Muscle layer of colon (tissue), 2 donors: ENCODE data around the gene SPAAR.
"Not testable (repeated sequence)": the region's sequence is repeated elsewhere in the genome, so short reads cannot be mapped to it uniquely, and the experiment has no call there.

Experiments used
- H3K27ac ChIP-seq: one replicate; pipeline ENCODE4 v1.7.0; 2013; ENCODE audit warnings: low read depth, mild to moderate bottlenecking, low read length, moderate library complexity
- H3K27me3 ChIP-seq, 2 donors: one replicate each; pipeline ENCODE4 v1.7.0; 2013; ENCODE audit warnings: low read length in 2 of 2, mild to moderate bottlenecking in 2 of 2; ENCODE audit not compliant: insufficient read depth in 2 of 2, control insufficient read depth in 1 of 2
- H3K36me3 ChIP-seq: one replicate; pipeline ENCODE4 v1.7.0; 2013; ENCODE audit warnings: mild to moderate bottlenecking, low read length; ENCODE audit not compliant: insufficient read depth
- H3K4me1 ChIP-seq: one replicate; pipeline ENCODE4 v1.7.0; 2013; ENCODE audit warnings: mild to moderate bottlenecking, low read length; ENCODE audit not compliant: insufficient read depth
- H3K4me3 ChIP-seq, 2 donors: one replicate each; pipeline ENCODE4 v1.7.0; 2013; ENCODE audit warnings: low read length in 2 of 2, low read depth in 1 of 2, mild to moderate bottlenecking in 1 of 2, moderate library complexity in 1 of 2
- H3K9ac ChIP-seq: one replicate; pipeline ENCODE4 v1.7.0; 2013; ENCODE audit warnings: low read length
- H3K9me3 ChIP-seq: one replicate; pipeline ENCODE4 v1.7.0; 2013; ENCODE audit warnings: mild to moderate bottlenecking, low read length
- donor health status: abdominal sarcoma.
- donor health status: Adenocarcinoma of cecum.

Gene SPAAR

DNA sequence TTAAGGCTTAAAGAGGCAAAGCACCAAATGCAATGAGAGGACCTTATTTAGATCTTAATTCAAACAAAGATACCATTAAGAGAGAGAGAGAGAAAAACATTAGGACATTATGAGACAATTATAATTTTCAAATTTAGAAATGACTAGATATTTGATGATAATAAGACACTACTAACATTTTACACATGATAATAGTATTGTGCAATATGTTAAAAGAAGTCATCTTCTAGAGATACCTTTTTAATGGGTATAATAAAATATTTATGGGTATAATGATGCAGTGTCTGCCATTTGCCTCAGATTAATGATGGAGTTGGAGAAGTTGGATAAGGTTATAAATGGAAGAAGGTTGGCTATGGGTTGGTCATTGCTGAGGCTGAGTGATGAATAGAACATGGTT is 21.2 kb downstream of the SPAAR start:
- H3K9ac ChIP-seq = no peak overlapping the region
- no peaks in the 10 kb centered on the region for H3K27me3 ChIP-seq
- no peaks in the 10 kb centered on the region for H3K36me3 ChIP-seq
- no peak overlapping the region for H3K4me3 ChIP-seq
- no peaks in the 10 kb centered on the region for H3K4me1 ChIP-seq
- no peak overlapping the region for H3K27ac ChIP-seq
- H3K9me3 ChIP-seq = no peaks in the 10 kb centered on the region

DNA sequence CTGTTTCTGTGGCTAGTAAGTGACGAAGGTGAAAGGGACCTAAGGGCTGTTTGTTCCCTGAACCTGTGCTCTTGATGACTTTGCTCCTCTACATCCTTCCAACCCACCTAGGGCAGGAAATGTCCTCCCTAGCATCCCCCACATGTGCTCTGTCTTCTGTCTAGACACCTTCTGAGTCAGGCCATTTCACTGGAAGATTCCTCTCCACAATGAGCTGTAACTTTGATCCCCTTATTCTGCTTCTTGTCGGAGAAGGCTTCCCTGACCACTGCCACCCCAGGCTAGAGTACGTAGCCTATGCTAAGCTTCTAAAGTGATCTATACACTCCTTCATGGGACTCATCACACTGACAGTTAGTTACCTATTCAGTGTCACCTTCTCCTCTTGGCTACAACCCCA is 21.7 kb downstream of the SPAAR start:
- no peaks in the 10 kb centered on the region for H3K9me3 ChIP-seq
- no peak overlapping the region for H3K9ac ChIP-seq

DNA sequence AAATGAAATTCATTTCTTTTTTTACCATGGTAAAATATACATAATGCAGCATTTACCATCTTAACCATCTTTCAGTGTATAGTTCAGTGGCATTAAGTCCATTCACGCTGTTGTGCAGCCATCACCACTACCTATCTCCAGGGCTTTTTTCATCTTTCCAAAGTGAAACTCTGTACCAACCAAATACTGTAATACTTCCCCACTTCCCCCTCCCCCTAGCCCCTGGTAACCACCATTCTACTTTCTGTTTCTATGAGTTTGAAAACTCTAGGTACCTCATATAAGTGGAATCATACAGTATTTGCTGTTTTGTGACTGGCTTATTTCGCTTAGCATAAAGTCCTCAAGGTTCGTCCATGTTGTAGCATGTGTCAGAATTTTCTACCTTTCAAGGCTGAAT is 23.4 kb downstream of the SPAAR start:
- no peak overlapping the region for H3K27ac ChIP-seq
- no peaks in the 10 kb centered on the region for H3K4me1 ChIP-seq
- no peaks in the 10 kb centered on the region for H3K9me3 ChIP-seq
- no peak overlapping the region for H3K9ac ChIP-seq
- H3K36me3 ChIP-seq = no peaks in the 10 kb centered on the region
- H3K27me3 ChIP-seq = no peaks in the 10 kb centered on the region
- H3K4me3 ChIP-seq = no peak overlapping the region

More for the DNA sequence above, 21.7 kb downstream of the SPAAR start:
- Histone ChIP-seq H3K4me3 (no peak overlapping the region), H3K4me1 (no peaks in the 10 kb centered on the region), H3K36me3 (no peaks in the 10 kb centered on the region), H3K27me3 (no peaks in the 10 kb centered on the region), H3K27ac (no peak overlapping the region)

DNA sequence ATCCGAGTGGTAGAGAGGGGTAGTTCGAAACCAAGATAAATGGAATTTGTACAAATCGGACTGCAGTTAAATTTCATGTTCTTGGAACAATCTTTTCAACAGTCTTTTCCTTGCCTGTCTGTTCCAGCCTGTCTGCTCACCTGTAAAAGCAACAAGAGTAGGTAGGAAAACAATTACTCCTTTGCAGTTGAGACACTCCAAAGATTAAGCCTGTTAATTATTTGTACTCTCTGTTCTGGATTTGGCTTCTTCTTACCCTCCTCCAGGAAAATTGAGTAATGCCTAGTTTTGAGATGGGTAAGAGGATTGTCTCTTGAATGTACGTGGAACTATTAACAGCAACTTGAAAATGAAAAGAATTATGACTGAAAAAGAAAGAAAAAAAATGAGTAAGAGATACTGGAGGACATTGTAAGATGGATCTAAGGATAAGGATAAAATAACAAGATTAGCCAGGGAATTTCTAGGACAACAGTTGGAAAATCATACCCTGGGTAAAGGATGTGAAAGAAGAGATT is 24.3 kb downstream of the SPAAR start:
- no peaks in the 10 kb centered on the region for H3K9me3 ChIP-seq
- no peak overlapping the region for H3K27ac ChIP-seq
- no peak overlapping the region for H3K4me3 ChIP-seq
- H3K9ac ChIP-seq = no peak overlapping the region
- no peaks in the 10 kb centered on the region for H3K36me3 ChIP-seq
- no peaks in the 10 kb centered on the region for H3K27me3 ChIP-seq
- H3K4me1 ChIP-seq = no peaks in the 10 kb centered on the region

DNA sequence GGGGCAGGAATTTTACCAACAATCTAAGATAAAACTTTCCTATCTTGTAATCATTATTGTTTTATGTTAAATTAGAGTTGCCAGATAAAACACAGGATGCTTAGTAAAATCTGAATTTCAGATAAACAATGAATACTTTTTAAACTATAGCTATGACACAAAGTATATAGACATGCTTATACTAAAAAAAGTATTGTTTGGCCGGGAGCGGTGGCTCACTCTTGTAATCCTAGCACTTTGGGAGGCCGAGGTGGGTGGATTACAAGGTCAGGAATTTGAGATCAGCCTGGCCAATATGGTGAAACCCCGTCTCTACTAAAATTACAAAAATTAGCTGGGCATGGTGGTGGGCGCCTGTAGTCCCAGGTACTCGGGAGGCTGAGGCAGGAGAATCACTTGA is 24.8 kb downstream of the SPAAR start:
- not testable (repeated sequence) for H3K27ac ChIP-seq, H3K4me1 ChIP-seq

DNA sequence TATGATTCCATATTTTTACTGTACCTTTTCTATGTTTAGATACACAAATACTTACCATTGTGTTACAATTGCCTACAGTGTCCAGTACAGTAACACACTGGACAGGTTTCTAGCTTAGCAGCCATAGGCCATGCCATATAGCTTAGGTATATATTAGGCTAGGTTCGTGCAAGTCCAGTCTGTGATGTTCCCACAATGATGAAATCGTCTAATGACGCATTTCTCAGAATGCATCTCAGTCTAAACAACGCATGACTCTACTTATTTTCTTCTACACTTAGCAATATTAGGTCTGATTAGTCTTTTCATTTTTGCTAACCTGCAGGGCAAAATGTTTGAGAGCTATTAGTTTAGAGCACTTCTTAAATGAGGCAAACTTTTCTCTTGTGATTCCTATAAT is 26.0 kb downstream of the SPAAR start:
- Histone ChIP-seq H3K27ac (no peak overlapping the region), H3K27me3 (no peaks in the 10 kb centered on the region), H3K4me1 (no peaks in the 10 kb centered on the region)

More for the DNA sequence above, 24.8 kb downstream of the SPAAR start:
- not testable (repeated sequence) for H3K9ac ChIP-seq, H3K36me3 ChIP-seq, H3K4me3 ChIP-seq, H3K27me3 ChIP-seq, H3K9me3 ChIP-seq

DNA sequence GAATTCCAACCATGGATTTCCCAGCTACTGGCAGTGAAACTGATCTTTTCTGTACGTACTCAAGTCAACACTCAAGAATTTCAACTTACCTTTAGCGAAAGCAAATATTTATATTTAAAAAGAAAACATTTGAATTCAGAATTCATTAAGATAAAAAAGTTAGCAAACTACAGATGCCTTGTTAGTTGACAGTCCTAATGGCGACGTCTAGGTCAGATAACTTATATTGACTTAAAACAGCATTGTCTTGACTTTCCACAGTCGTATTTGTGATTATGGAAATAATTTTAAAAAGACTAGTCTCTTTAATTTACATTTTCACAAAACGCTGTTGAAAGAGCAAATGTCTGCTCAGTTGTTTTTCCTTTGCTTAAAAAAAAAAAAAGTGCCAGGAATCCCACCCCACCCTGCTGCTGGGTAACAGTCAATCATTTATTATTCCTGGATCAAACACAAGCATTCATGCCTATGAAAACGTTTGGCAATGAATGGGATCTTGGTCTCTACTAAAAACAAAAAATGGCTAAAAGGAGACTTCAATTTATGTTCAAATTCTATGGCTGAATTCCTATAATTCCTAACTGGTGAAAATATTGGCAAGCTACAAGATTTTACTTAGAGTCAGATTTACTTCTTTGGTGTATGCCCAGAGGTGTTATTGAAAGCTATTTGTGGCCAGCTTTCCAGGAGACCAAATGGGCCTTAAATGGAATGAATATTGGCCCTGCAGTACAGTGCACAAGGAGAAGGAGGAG is 26.6 kb downstream of the SPAAR start:
- Histone ChIP-seq H3K9me3 (no peaks in the 10 kb centered on the region), H3K9ac (no peak overlapping the region), H3K4me3 (no peak overlapping the region), H3K27ac (no peak overlapping the region), H3K4me1 (no peaks in the 10 kb centered on the region), H3K27me3 (no peaks in the 10 kb centered on the region), H3K36me3 (no peaks in the 10 kb centered on the region)

More for the DNA sequence above, 26.0 kb downstream of the SPAAR start:
- H3K36me3 ChIP-seq = no peaks in the 10 kb centered on the region
- no peak overlapping the region for H3K4me3 ChIP-seq
- no peak overlapping the region for H3K9ac ChIP-seq
- H3K9me3 ChIP-seq = no peaks in the 10 kb centered on the region

DNA sequence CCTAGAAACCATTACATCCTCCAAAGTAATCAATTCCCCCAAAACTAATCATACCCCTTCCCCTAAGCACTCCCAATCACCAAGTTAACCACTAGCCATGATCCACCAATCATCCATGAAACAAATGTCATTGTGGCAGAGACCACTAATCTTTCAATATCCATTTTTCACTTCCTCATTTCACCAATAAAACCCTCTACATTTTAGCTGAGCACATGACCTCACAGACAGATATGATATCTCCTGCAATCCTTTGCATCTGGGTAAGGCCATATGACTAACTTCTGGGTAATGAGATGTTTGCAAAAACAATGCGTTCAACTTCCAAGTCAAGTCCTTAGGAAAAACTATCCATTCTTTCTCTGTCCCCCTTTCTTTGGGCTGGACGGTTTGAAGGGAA is 27.9 kb downstream of the SPAAR start:
- Histone ChIP-seq H3K9ac (no peak overlapping the region), H3K27me3 (no peaks in the 10 kb centered on the region), H3K4me3 (no peak overlapping the region), H3K4me1 (no peaks in the 10 kb centered on the region), H3K9me3 (no peaks in the 10 kb centered on the region), H3K36me3 (no peaks in the 10 kb centered on the region), H3K27ac (no peak overlapping the region)

DNA sequence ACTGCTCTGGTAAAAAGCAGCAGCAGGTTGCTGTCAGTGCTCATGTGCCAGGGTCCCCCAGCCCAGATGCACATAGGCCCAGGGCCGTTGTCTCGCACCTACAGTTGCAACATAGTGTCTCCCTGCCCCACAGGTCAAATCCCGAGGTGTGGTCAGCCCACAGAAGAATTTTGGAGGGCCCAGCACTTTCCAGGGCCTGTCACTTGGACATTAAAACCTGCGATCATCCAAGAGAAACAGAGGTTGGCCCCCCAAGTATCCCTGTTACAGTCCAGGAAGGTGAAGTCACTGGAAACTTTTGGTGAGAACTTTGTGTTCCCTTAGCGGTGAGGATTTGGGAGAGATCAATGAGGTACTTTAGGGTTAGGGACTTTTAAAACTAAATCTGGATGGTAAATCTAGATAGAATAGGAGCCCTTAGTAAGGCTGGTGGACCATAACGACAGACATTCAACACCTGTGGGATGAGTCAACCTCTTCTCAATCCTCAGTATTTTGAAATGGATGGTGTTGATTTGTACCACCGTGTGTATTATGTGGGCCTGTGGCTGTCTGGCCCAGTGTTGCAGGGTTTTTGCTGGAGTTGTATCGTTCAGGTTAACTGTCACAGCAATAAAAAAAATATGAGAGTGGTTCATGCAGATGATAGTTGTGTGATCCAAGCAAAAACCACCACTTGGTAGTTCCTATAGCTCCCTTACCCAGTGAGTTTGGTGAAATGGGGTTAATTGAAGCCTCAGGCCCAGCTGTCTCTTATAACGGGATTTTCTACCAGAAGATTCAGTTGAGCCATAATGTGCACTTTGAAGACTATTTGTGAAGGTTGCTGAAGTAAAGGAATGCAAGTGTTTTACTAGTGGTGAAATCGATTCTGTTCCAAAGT is 29.4 kb downstream of the SPAAR start:
- no peak overlapping the region for H3K4me3 ChIP-seq
- H3K4me1 ChIP-seq = no peaks in the 10 kb centered on the region
- H3K27me3 ChIP-seq = no peaks in the 10 kb centered on the region
- no peaks in the 10 kb centered on the region for H3K9me3 ChIP-seq
- no peaks in the 10 kb centered on the region for H3K36me3 ChIP-seq
- H3K9ac ChIP-seq = no peak overlapping the region
- no peak overlapping the region for H3K27ac ChIP-seq

DNA sequence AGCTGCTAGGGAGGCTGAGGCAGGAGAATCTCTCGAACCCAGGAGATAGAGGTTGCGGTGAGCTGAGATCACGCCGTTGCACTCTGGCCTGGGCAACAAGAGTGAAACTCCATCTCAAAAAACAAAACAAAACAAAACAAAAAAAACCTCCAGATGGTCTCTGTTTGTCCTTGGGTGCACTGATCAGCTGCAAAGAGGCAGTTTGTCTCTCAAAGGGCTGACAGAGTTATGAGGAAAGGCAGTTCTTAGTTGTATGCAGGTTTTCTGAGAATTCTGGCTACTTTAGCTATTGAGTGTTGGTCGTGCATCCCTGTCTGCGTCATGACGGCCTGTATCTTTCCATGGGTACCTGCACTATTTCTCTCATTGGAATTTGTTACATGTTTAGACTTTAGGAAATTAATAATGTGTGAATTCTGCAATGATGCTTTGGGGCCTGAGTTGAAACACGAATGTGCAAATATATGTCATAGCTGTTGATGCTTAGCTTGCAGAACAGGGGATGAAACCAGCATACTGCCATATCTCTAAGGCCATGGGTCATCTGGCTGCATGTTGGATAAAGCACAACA is 30.5 kb downstream of the SPAAR start:
- H3K9ac ChIP-seq = no peak overlapping the region
- no peak overlapping the region for H3K27ac ChIP-seq
- H3K9me3 ChIP-seq = no peaks in the 10 kb centered on the region
- H3K36me3 ChIP-seq = no peaks in the 10 kb centered on the region
- H3K4me3 ChIP-seq = no peak overlapping the region
- no peaks in the 10 kb centered on the region for H3K4me1 ChIP-seq
- no peaks in the 10 kb centered on the region for H3K27me3 ChIP-seq
